ENCODE results near the gene SUSD4.

The SUSD4 gene

DNA sequence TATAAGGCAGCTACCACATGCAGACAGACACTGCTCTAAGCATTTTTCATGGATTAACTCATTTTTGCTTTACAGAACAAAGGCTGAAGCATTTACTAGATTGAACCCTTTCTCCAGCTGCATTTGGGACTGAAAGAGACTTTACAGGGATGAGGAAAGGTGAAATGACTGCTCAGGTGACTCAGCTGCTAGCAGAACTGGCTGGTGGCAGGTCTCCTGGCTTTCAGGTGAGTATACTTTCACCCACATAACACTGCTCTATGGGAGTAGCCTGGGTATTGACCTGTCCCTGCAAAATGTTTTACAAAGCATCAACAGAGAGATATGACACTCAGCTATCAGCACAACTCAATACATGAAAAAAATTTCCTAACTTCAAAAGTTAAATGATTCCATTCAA lies 26.6 kb upstream of the SUSD4 start:
- DNase-seq (ENCODE audit: low spot score): no peak
- Histone ChIP-seq H3K4me3 (no peak overlapping the region), H3K27ac (no peak overlapping the region)
- TF ChIP-seq, protein P1, sequence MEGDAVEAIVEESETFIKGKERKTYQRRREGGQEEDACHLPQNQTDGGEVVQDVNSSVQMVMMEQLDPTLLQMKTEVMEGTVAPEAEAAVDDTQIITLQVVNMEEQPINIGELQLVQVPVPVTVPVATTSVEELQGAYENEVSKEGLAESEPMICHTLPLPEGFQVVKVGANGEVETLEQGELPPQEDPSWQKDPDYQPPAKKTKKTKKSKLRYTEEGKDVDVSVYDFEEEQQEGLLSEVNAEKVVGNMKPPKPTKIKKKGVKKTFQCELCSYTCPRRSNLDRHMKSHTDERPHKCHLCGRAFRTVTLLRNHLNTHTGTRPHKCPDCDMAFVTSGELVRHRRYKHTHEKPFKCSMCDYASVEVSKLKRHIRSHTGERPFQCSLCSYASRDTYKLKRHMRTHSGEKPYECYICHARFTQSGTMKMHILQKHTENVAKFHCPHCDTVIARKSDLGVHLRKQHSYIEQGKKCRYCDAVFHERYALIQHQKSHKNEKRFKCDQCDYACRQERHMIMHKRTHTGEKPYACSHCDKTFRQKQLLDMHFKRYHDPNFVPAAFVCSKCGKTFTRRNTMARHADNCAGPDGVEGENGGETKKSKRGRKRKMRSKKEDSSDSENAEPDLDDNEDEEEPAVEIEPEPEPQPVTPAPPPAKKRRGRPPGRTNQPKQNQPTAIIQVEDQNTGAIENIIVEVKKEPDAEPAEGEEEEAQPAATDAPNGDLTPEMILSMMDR (IDR thresholded peaks at IDR 0.05): no peak

DNA sequence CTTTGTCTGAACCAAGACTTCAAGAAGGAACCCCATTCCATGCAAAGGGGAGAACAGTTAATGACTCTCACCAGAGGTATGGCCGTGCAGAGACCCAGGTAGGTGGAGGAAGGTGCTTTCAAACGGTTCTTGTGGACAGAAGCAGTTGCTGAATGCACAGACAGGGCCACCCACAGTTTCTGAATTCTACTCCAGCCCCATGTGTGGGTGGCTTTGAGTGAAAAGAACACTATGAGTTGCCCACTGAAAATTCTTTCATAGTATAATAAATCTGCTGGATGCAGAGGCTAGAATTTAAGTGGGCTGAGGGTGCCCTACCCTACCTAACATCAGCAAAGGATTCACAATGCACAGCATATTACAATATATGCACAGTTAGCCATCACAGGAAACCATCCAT lies 22.0 kb upstream of the SUSD4 start:
- DNase-seq (ENCODE audit: low spot score): no peak
- H3K4me3 ChIP-seq: no peak overlapping the region
- no peak overlapping the region for H3K27ac ChIP-seq
- TF ChIP-seq, protein P1 (IDR thresholded peaks at IDR 0.05): no peak

DNA sequence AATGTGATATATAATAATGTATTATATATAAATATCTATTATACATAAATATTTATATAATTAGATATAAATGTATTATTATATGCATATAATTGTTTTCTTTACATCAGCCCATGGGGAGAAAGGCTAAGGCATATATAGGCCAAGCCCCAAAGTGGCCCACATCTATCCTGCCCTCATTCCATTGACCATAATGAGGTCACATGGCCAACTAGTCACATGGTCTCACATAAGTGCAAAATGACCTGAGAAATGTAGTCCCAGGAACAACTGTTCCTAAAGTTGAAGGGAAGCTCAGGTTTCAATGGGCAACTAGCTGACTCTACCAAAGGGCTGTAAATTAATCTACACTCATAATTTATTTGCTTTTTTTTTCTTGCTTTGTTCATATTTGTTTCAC lies 14.8 kb upstream of the SUSD4 start:
- Histone ChIP-seq H3K4me3 (no peak overlapping the region), H3K27ac (no peak overlapping the region)
- DNase-seq (ENCODE audit: low spot score): no peak
- TF ChIP-seq, protein P1 (IDR thresholded peaks at IDR 0.05): no peak

DNA sequence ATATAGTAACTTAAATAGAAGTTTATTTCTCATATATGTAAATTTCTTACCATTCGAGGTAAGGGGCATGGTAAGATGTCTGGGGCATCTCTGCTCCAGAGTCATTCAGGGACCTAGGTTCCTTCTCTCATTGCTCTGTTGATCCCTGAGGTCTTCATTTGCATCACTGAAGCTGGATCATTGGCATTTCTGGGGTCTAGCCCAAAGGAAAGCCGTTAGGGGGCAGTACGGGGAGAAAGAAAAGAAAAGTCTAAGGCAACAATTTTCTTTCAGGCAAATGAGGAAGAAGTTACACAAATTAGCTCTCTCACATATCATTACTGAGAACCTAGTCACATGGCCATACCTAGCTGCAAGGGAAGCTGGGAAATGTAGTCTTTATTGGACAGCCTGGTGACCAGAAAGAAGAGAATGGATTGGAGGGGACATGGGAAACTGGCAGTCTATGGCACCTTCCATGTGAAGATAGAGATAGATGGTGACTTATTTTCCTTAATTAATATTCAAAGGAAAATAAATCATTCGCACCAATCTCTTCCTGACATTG lies 10.2 kb upstream of the SUSD4 start:
- no peak overlapping the region for H3K27ac ChIP-seq
- no peak overlapping the region for H3K4me3 ChIP-seq
- no peak for DNase-seq (ENCODE audit: low spot score)
- TF ChIP-seq, protein P1 (IDR thresholded peaks at IDR 0.05): no peak

DNA sequence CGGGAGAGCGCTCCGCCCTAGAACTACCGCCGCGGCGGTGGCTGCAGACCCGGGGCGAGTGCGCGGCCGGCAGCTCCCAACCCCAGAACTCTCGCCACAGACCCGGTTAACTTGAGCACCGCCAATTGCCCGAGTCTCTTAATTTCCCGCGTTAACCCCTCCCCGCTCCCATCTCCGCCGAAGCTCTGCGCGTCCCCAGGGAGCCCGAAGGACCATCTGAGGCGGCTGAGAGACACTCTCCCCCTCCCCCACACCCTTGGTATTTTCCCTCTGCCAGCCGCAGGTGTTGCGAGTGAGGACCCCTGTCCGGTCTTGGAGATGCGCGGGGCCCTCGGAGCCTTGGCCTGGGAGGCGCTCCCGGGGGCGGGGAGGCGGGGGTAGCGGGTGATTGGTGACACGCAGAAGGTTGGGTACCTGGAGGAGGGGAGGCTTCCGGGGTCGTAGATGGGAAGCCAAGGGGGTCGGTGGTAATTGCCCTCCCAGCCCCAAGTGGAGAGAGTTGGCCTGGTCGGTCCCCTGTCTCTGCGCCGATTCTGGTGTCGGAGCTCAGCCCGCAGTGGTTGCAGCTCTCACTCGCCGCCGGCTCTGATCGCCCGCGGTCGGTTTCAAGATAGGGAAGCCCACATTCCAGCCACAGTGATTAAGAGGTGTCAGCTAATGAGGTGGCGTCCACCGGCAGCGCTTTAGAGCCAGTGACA lies 858 bp upstream of the SUSD4 start:
- peak overlapping the region; percentile 73 for H3K4me3 ChIP-seq
- TF ChIP-seq, protein P1 (IDR thresholded peaks at IDR 0.05): no peak
- no peak for DNase-seq (ENCODE audit: low spot score)
- H3K27ac ChIP-seq: no peak overlapping the region

DNA sequence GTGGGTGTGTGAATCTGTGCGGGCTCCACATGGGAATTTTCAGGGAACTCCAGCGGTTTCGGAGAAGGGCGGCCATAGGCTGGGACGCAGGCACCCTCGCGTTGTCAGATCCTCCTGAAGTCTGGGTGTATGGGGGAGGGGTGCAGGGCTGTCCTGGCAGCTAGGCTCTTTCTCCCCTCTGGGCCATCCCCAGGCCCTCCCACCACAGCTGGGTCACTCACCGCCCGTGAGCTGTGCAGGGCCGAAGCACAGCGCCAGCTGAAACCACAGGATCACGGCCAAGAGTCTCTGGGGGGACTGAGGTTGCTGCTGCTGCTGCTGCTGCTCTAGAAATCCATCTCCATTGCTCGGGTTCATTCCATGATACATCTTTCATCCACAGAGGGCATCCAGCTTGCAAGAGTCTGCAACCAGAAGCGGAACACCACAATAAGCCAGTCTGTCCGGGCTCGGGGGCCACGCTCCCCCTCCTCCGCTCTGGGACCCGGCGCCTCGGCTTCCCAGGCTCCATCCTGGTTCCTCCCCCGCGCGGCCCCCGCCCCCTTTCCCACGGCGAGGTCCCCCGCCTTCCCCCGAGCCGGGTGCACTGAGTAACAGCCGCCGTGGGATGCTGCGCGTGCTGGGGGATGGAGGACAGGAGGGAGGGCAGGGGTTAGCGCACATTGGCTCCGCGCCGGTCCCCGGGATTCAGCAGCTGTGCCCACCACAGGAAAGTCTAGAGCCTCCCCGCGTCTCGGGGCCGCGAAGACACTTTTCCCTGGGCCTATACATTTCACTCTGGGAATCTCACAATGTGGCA lies 720 bp downstream of the SUSD4 start:
- H3K27ac ChIP-seq: no peak overlapping the region
- peak overlapping the region; percentile 73 for H3K4me3 ChIP-seq
- TF ChIP-seq, protein P1 (IDR thresholded peaks at IDR 0.05): no peak
- no peak for DNase-seq (ENCODE audit: low spot score)

Data from coronary artery (tissue), 2 donors.